Neutrophil (primary cell): Measurements from ENCODE around the gene SDR39U1.

ENCODE experiments used
- H3K27ac ChIP-seq: fragments of 200-600 bp; sonication (generic); 2 replicates; pipeline ENCODE4 v1.5.1; 2016; ENCODE audit warnings: mild to moderate bottlenecking, moderate library complexity
- H3K27me3 ChIP-seq: fragments of 200-600 bp; sonication (generic); 2 replicates; pipeline ENCODE4 v1.6.0; 2016; ENCODE audit warnings: mild to moderate bottlenecking
- H3K36me3 ChIP-seq: fragments of 200-600 bp; sonication (generic); 2 replicates; pipeline ENCODE4 v1.5.1; 2017
- H3K4me1 ChIP-seq, 2 experiments: fragments of 200-600 bp in 1 of 2; sonication (generic) in 1 of 2; 1 replicate in 1 of 2; 2 replicates in 1 of 2; pipeline versions ENCODE4 v1.5.1 to v1.6.1; 2013 to 2016; ENCODE audit warnings: low read depth in 1 of 2, low read length in 1 of 2, mild to moderate bottlenecking in 1 of 2, moderate library complexity in 1 of 2; ENCODE audit not compliant: control insufficient read depth in 1 of 2, insufficient read depth in 1 of 2
- H3K4me3 ChIP-seq, 2 experiments: fragments of 200-600 bp in 1 of 2; sonication (generic) in 1 of 2; 1 replicate in 1 of 2; 2 replicates in 1 of 2; pipeline ENCODE4 v1.5.1; 2013 to 2016; ENCODE audit warnings: low read depth in 1 of 2, low read length in 1 of 2, mild to moderate bottlenecking in 1 of 2, moderate library complexity in 1 of 2
- H3K9me3 ChIP-seq: fragments of 200-600 bp; sonication (generic); 2 replicates; pipeline ENCODE4 v1.5.1; 2016
- TF ChIP-seq, protein P1 (sequence below): fragments of 200-600 bp; sonication (generic); IDR thresholded peaks from 2 replicates; pipeline ENCODE4 v1.5.1; 2016; ENCODE audit warnings: antibody characterized with exemption

Gene SDR39U1

DNA sequence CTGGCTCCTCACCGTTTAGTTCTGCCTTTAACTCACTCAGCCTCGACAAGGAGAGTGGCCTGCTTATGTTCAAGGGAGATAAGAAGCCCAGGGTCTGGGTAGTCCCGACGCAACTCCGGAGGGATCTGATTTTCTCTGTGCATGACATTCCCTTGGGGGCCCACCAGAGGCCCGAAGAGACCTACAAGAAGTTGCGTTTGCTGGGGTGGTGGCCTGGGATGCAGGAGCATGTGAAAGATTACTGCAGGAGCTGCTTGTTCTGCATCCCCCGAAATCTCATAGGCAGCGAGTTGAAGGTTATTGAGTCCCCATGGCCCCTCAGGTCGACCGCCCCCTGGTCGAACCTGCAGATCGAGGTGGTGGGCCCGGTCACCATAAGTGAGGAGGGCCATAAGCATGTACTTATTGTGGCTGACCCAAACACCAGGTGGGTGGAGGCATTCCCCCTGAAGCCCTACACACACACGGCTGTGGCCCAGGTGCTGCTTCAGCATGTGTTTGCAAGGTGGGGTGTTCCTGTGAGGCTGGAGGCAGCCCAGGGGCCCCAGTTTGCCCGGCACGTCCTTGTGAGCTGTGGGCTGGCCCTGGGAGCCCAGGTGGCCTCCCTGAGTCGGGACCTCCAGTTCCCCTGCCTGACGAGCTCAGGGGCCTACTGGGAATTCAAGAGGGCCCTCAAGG is 26.2 kb downstream of the SDR39U1 start:
- TF ChIP-seq, protein P1, sequence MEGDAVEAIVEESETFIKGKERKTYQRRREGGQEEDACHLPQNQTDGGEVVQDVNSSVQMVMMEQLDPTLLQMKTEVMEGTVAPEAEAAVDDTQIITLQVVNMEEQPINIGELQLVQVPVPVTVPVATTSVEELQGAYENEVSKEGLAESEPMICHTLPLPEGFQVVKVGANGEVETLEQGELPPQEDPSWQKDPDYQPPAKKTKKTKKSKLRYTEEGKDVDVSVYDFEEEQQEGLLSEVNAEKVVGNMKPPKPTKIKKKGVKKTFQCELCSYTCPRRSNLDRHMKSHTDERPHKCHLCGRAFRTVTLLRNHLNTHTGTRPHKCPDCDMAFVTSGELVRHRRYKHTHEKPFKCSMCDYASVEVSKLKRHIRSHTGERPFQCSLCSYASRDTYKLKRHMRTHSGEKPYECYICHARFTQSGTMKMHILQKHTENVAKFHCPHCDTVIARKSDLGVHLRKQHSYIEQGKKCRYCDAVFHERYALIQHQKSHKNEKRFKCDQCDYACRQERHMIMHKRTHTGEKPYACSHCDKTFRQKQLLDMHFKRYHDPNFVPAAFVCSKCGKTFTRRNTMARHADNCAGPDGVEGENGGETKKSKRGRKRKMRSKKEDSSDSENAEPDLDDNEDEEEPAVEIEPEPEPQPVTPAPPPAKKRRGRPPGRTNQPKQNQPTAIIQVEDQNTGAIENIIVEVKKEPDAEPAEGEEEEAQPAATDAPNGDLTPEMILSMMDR = no peak
- no peak overlapping the region for H3K27ac ChIP-seq

DNA sequence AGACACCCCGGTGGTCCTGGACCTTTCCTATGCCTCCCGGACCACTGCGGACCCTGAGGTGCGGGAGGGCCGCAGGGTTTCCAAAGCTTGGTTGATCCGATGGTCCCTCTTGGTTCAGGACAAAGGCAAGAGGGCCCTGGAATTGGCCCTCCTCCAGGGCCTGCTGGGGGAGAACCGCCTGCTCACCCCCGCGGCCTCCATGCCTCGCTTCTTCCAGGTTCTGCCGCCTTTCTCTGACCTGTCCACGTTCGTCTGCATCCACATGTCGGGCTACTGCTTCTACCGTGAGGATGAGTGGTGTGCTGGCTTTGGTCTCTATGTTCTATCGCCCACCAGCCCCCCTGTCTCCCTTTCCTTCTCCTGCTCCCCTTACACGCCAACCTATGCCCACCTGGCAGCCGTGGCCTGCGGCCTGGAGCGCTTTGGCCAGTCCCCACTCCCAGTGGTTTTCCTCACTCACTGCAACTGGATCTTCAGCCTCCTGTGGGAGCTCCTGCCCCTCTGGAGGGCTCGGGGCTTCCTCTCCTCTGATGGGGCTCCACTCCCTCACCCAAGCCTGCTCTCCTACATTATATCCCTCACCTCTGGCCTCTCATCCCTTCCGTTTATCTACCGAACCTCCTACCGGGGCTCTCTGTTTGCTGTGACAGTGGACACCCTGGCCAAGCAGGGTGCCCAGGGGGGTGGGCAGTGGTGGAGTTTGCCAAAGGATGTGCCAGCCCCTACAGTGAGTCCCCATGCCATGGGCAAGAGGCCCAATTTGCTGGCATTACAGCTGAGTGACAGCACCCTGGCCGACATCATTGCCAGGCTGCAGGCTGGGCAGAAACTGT is 26.9 kb downstream of the SDR39U1 start:
- H3K27ac ChIP-seq = no peak overlapping the region
- TF ChIP-seq, protein P1 = no peak
- no peaks in the 10 kb centered on the region for H3K9me3 ChIP-seq
- no peaks in the 10 kb centered on the region for H3K4me1 ChIP-seq
- H3K36me3 ChIP-seq = no peaks in the 10 kb centered on the region
- peaks cover 17% of the 10 kb centered on the region for H3K27me3 ChIP-seq
- H3K4me3 ChIP-seq = no peak overlapping the region

More for the DNA sequence above, 26.2 kb downstream of the SDR39U1 start:
- H3K27me3 ChIP-seq = peaks cover 17% of the 10 kb centered on the region
- H3K36me3 ChIP-seq = no peaks in the 10 kb centered on the region
- no peak overlapping the region for H3K4me3 ChIP-seq
- H3K9me3 ChIP-seq = no peaks in the 10 kb centered on the region
- H3K4me1 ChIP-seq = no peaks in the 10 kb centered on the region

DNA sequence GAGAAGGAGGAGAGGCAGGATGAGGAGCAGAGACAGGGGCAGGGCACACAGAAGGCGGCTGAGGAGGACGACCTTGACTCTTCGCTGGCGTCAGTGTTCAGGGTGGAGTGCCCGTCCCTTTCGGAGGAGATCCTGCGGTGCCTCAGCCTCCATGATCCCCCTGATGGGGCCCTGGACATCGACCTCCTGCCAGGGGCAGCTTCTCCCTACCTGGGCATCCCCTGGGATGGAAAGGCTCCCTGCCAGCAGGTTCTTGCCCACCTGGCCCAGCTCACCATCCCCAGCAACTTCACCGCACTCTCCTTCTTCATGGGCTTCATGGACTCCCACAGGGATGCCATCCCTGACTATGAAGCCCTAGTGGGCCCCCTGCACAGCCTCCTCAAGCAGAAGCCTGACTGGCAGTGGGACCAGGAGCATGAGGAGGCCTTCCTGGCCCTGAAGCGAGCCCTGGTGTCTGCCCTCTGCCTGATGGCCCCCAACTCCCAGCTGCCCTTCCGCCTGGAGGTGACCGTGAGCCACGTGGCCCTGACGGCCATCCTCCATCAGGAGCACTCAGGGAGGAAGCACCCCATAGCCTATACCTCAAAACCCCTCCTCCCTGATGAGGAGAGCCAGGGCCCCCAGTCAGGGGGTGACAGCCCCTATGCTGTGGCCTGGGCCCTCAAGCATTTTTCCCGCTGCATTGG is 27.7 kb downstream of the SDR39U1 start:
- Histone ChIP-seq H3K4me3 (no peak overlapping the region), H3K27ac (no peak overlapping the region), H3K36me3 (no peaks in the 10 kb centered on the region), H3K9me3 (no peaks in the 10 kb centered on the region), H3K4me1 (no peaks in the 10 kb centered on the region), H3K27me3 (peaks cover 17% of the 10 kb centered on the region)
- TF ChIP-seq, protein P1 = no peak

DNA sequence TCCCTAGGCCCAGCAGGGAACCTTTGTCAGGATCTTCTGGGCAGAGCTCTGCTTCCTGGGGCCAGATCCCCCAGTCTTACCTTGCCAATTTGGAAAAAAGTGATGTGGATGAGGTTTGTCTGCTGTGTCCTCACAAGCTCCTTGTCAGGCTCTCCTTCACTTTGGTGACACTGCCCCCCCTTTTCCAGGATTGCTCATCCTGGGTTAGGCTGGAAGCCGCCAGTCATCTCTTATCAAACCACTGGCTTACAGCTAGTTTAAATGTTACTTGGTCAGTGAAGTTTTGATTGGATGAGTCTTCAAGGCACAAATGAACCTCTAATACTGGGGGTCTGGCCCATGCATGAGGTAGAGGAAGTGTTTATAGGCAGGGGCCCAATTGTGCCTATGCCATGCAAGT is 28.5 kb downstream of the SDR39U1 start:
- Histone ChIP-seq H3K36me3 (no peaks in the 10 kb centered on the region), H3K4me3 (no peak overlapping the region), H3K27ac (no peak overlapping the region), H3K27me3 (peaks cover 13% of the 10 kb centered on the region), H3K4me1 (no peaks in the 10 kb centered on the region), H3K9me3 (no peaks in the 10 kb centered on the region)
- TF ChIP-seq, protein P1 = no peak

DNA sequence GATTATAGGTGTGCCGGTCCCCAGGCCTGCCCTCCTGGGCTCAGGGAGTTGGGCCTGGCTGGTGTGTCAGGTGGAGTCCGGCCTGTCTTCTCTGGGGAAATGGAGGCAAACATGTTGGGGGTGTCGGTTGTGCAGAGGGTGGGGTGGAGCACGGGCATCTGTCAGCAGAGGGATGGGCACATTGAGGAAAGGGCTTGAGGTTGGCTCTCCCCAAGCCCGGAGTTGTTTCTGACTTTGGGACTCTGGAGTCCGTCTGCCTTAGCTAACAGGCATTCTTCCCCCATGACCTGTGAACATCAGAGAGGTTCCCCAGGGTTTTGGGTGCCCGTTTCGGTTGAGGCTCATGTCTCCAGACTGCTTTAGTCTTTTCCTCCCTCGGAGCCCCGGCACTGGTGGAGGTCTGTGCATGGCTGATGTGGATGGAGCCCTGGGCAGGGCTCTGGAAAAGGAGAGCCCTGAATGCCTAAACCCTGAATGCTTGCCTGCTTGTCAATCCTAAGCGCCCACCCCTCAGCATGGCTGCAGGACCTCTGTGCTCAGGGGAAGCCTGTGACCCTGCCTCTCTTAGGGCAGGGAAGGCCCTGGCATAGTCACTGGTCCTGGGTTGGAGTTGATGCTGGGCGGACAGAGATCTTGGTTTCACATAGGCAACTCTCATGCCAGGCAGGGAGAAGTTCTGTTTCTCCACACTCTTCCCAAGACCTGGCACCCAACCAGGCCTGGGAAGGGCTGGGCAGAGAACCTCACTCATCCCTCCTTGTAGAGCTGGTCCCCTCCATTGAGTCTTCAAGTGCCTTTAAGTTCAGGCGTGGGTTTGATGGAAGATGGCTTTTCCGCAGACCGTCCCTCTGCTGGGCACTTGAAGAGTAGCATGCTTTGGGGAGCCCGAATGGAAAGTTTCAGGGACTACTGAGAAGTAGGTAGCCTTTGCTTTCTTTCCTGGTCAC is 30.9 kb downstream of the SDR39U1 start:
- Histone ChIP-seq H3K4me3 (no peak overlapping the region), H3K27me3 (no peaks in the 10 kb centered on the region), H3K9me3 (no peaks in the 10 kb centered on the region), H3K27ac (no peak overlapping the region), H3K4me1 (no peaks in the 10 kb centered on the region), H3K36me3 (no peaks in the 10 kb centered on the region)
- TF ChIP-seq, protein P1 = no peak
